CD14-positive monocyte (primary cell): Measurements from ENCODE around the gene SLC6A18. TPM values are rescaled to one million over a fixed set of nuclear protein-coding genes. Genes with fewer than 3 reads are reported as not detected.

ENCODE experiments used
- DNase-seq, 3 donors: peaks; one replicate each; pipeline ENCODE4 v3.0.0-alpha.2; 2011 to 2022
- H2AFZ ChIP-seq: 2 replicates; pipeline ENCODE4 v1.6.0; 2012; ENCODE audit warnings: mild to moderate bottlenecking, low read depth, low read length, inconsistent platforms; ENCODE audit not compliant: insufficient read depth, poor library complexity, severe bottlenecking
- H3K27ac ChIP-seq, 2 donors: 1 replicate in 1 of 2; 2 replicates in 1 of 2; pipeline ENCODE4 v1.5.1; 2012 to 2013; ENCODE audit warnings: low read length in 2 of 2, control low read depth in 1 of 2, inconsistent platforms in 1 of 2, low read depth in 1 of 2, mild to moderate bottlenecking in 1 of 2
- H3K27me3 ChIP-seq, 2 donors: one replicate each; pipeline versions ENCODE4 v1.6.0 to v1.6.1; 2011 to 2013; ENCODE audit warnings: low read length in 2 of 2; ENCODE audit not compliant: control insufficient read depth in 2 of 2, insufficient read depth in 2 of 2
- H3K36me3 ChIP-seq, 2 donors: replicated peaks in 1 of 2; 1 replicate in 1 of 2; 2 replicates in 1 of 2; pipeline versions ENCODE4 v1.5.1 to v1.6.1; 2012 to 2013; ENCODE audit warnings: low read length in 2 of 2, control low read depth in 1 of 2, inconsistent platforms in 1 of 2, mild to moderate bottlenecking in 1 of 2; ENCODE audit not compliant: insufficient read depth in 2 of 2, control insufficient read depth in 1 of 2
- H3K4me1 ChIP-seq, 2 donors: 1 replicate in 1 of 2; 2 replicates in 1 of 2; pipeline versions ENCODE4 v1.5.1 to v1.6.1; 2012 to 2013; ENCODE audit warnings: low read length in 2 of 2, control low read depth in 1 of 2, inconsistent platforms in 1 of 2, mild to moderate bottlenecking in 1 of 2, moderate library complexity in 1 of 2; ENCODE audit not compliant: insufficient read depth in 2 of 2, control insufficient read depth in 1 of 2
- H3K4me2 ChIP-seq: replicated peaks from 2 replicates; pipeline ENCODE3; 2012; ENCODE audit warnings: low read length, moderate library complexity, mild to moderate bottlenecking; ENCODE audit not compliant: poor library complexity, severe bottlenecking; ENCODE audit errors: extremely low read depth
- H3K4me3 ChIP-seq, 3 experiments: fragments of 200-600 bp in 1 of 3; sonication (generic) in 1 of 3; replicated peaks in 1 of 3; 1 replicate in 2 of 3; 2 replicates in 1 of 3; pipeline ENCODE4 v1.5.1; 2011 to 2013; ENCODE audit warnings: low read length in 3 of 3, mild to moderate bottlenecking in 3 of 3, control low read depth in 2 of 3, low read depth in 2 of 3, inconsistent platforms in 1 of 3, moderate library complexity in 1 of 3
- H3K79me2 ChIP-seq: 2 replicates; pipeline ENCODE4 v1.6.0; 2012; ENCODE audit warnings: mild to moderate bottlenecking, control low read depth, inconsistent platforms, low read length, moderate library complexity; ENCODE audit not compliant: insufficient read depth
- H3K9ac ChIP-seq: 2 replicates; pipeline ENCODE4 v1.6.0; 2017; ENCODE audit warnings: low read length, mild to moderate bottlenecking; ENCODE audit not compliant: insufficient read depth, poor library complexity, severe bottlenecking
- H3K9me3 ChIP-seq, 2 donors: replicated peaks in 1 of 2; 1 replicate in 1 of 2; 2 replicates in 1 of 2; pipeline versions ENCODE4 v1.5.1 to v1.6.1; 2012 to 2013; ENCODE audit warnings: low read length in 2 of 2, control low read depth in 1 of 2; ENCODE audit not compliant: control insufficient read depth in 1 of 2, insufficient read depth in 1 of 2
- H4K20me1 ChIP-seq: 2 replicates; pipeline ENCODE4 v1.6.0; 2012; ENCODE audit warnings: mild to moderate bottlenecking, low read length, control low read depth, moderate library complexity; ENCODE audit not compliant: insufficient read depth
- H3K27ac Mint-ChIP-seq, 7 donors: one replicate each; pipeline ENCODE4 v1.8.0; 2020; ENCODE audit warnings: mild to moderate bottlenecking in 7 of 7, mixed read lengths in 7 of 7, moderate library complexity in 6 of 7, inconsistent platforms in 2 of 7
- H3K27me3 Mint-ChIP-seq, 3 donors: one replicate each; pipeline ENCODE4 v1.8.0; 2021 to 2022; ENCODE audit warnings: low read depth in 3 of 3, mild to moderate bottlenecking in 3 of 3, mixed read lengths in 3 of 3, moderate library complexity in 3 of 3, inconsistent platforms in 1 of 3
- H3K36me3 Mint-ChIP-seq, 2 donors: one replicate each; pipeline ENCODE4 v1.8.0; 2020; ENCODE audit warnings: mixed read lengths in 2 of 2, inconsistent platforms in 1 of 2, mild to moderate bottlenecking in 1 of 2
- H3K4me1 Mint-ChIP-seq: one replicate; pipeline ENCODE4 v1.8.0; 2020; ENCODE audit warnings: mild to moderate bottlenecking, mixed read lengths
- H3K4me3 Mint-ChIP-seq, 2 donors: one replicate each; pipeline ENCODE4 v1.8.0; 2020; ENCODE audit warnings: mild to moderate bottlenecking in 2 of 2, mixed read lengths in 2 of 2, moderate library complexity in 1 of 2
- H3K9me3 Mint-ChIP-seq, 7 donors: one replicate each; pipeline ENCODE4 v1.8.0; 2020 to 2022; ENCODE audit warnings: mixed read lengths in 7 of 7, mild to moderate bottlenecking in 6 of 7, moderate library complexity in 6 of 7, inconsistent platforms in 2 of 7
- CTCF ChIP-seq: fragments of 200-600 bp; IDR thresholded peaks from one replicate; pipeline ENCODE4 v1.8.0; 2022; ENCODE audit warnings: antibody characterized with exemption, mild to moderate bottlenecking
- WGBS: methylation state at CpG from one replicate; pipeline ENCODE4 v1.1.5; 2013; ENCODE audit warnings: missing lambda C conversion rate; ENCODE audit not compliant: insufficient coverage; 5-methylcytosine and 5-hydroxymethylcytosine counted together
- intact Hi-C, 2 donors: fragments of 100-400 bp; cut with micrococcal nuclease; formaldehyde crosslinking; loops; one replicate each; pipeline versions ENCODE4 v1.15.0 to v1.15.1; 2023
- polyA plus RNA-seq, 3 donors: library from polyadenylated mRNA; depleted of rRNA in 1 of 3; unstranded in 2 of 3; stranded (reverse) in 1 of 3; fragments of 300-500 nt in 2 of 3; fragments of >200 nt in 1 of 3; fragmentation: Illumina TruSeq in 2 of 3; gene quantifications; 1 replicate in 2 of 3; 2 replicates in 1 of 3; pipeline ENCODE4 v1.2.3, GENCODE V29; 2012 to 2021

Gene SLC6A18
- polyA plus RNA-seq, 3 donors = not detected

GRCh38 chr5:1212271-1212670, 12.9 kb upstream of the SLC6A18 start:
- H3K9me3 ChIP-seq = peaks cover 0 to 10% of the 10 kb centered on the region in 2 donors
- H3K9ac ChIP-seq = no peak overlapping the region
- 94% methylated on average over 20 of the region's 20 CpGs for WGBS
- no peaks in the 10 kb centered on the region for H3K36me3 Mint-ChIP-seq
- H3K27me3 ChIP-seq = no peaks in the 10 kb centered on the region
- H3K4me3 Mint-ChIP-seq = no peak overlapping the region
- peaks cover 0 to 10% (median 7%) of the 10 kb centered on the region in 3 donors for H3K27me3 Mint-ChIP-seq
- H3K4me1 ChIP-seq = no peaks in the 10 kb centered on the region
- H3K27ac ChIP-seq = no peak overlapping the region
- no peak overlapping the region for H3K4me2 ChIP-seq
- H4K20me1 ChIP-seq = no peaks in the 10 kb centered on the region
- DNase-seq = no peak
- no peak overlapping the region for H3K27ac Mint-ChIP-seq
- H2AFZ ChIP-seq = no peak overlapping the region
- H3K9me3 Mint-ChIP-seq = peaks cover 3 to 13% (median 4%) of the 10 kb centered on the region in 7 donors
- H3K79me2 ChIP-seq = no peaks in the 10 kb centered on the region
- H3K36me3 ChIP-seq = no peaks in the 10 kb centered on the region
- H3K4me3 ChIP-seq = no peak overlapping the region
- H3K4me1 Mint-ChIP-seq = no peaks in the 10 kb centered on the region
- no peak for TF ChIP-seq CTCF
- intact Hi-C loops = no loop called here

- Histone ChIP-seq H3K27me3 (no peaks in the 10 kb centered on the region), H3K4me2 (no peak overlapping the region), H3K36me3 (no peaks in the 10 kb centered on the region), H3K27ac (no peak overlapping the region), H4K20me1 (no peaks in the 10 kb centered on the region), H3K79me2 (no peaks in the 10 kb centered on the region), H3K4me1 (no peaks in the 10 kb centered on the region), H2AFZ (no peak overlapping the region), H3K9ac (no peak overlapping the region), H3K9me3 (peaks cover 0 to 10% of the 10 kb centered on the region in 2 donors), H3K4me3 (no peak overlapping the region)
- 89% methylated on average over 6 of the region's 18 CpGs for WGBS
- H3K4me1 Mint-ChIP-seq = no peaks in the 10 kb centered on the region
- intact Hi-C loops = no loop called here
- no peak overlapping the region for H3K27ac Mint-ChIP-seq
- H3K36me3 Mint-ChIP-seq = no peaks in the 10 kb centered on the region
- H3K27me3 Mint-ChIP-seq = peaks cover 0 to 10% (median 7%) of the 10 kb centered on the region in 3 donors
- DNase-seq = no peak
- TF ChIP-seq CTCF = no peak
- H3K4me3 Mint-ChIP-seq = no peak overlapping the region
- peaks cover 3 to 13% (median 4%) of the 10 kb centered on the region in 7 donors for H3K9me3 Mint-ChIP-seq
These were observed 12.3 kb upstream of the SLC6A18 start for GRCh38 chr5:1212881-1213280.
